PFSK-1 (cell line): ENCODE results near the gene ANKMY2.

Experiments used
- FOXP2 ChIP-seq: optimal IDR thresholded peaks from 2 replicates; pipeline ENCODE3; 2011; ENCODE audit warnings: borderline replicate concordance, control low read depth, inconsistent platforms; ENCODE audit not compliant: insufficient read depth; ENCODE audit errors: extremely low read length, extremely low read depth
- TF ChIP-seq, protein P1 (sequence below), 2 experiments: IDR thresholded peaks; 2 replicates each; pipeline versions ENCODE4 v1.6.1 to v1.8.0; 2011 to 2012; ENCODE audit warnings: low read depth in 2 of 2, low read length in 2 of 2, control low read depth in 1 of 2, inconsistent platforms in 1 of 2, mild to moderate bottlenecking in 1 of 2, moderate library complexity in 1 of 2; ENCODE audit not compliant: insufficient read depth in 1 of 2

DNA sequence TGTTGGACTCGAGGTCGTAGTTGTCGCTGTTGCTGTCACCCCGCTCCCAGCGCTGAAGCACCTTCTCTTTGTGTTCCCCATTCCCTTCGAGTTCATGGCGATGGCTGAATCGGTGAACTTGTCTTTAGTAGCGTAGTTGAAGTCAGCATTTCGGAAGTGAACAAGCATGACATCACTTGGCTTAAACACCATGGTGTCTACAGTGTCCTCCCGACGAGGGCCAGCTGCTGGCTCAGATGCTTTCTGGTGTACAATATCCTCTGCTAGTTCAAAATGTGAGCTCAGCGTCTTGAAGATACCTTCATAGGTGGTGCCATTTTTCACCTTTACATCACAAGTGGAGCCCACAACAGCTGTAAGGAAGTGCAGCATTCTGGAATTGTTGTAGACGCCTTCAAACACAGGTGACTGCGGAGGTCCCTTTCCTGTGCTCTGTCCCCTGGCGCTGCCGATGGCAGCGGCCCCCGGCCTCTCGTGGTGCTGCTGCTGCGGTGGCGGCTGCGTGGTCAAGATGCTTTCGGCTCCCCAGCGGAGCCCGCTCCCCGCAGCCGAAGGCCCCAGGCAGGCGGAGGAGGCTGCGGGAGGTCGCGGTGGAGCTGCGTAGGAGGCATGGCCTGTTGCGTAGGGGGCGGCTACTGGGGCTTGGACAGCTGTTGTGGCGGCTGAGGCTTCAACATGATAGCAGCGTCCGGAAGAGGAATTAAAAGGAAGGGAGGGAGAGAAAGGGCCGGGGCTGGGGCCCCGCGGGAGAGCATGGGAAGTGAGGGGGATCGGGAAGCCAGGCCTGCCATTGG is 59.3 kb downstream of the ANKMY2 start:
- TF ChIP-seq, protein P1, sequence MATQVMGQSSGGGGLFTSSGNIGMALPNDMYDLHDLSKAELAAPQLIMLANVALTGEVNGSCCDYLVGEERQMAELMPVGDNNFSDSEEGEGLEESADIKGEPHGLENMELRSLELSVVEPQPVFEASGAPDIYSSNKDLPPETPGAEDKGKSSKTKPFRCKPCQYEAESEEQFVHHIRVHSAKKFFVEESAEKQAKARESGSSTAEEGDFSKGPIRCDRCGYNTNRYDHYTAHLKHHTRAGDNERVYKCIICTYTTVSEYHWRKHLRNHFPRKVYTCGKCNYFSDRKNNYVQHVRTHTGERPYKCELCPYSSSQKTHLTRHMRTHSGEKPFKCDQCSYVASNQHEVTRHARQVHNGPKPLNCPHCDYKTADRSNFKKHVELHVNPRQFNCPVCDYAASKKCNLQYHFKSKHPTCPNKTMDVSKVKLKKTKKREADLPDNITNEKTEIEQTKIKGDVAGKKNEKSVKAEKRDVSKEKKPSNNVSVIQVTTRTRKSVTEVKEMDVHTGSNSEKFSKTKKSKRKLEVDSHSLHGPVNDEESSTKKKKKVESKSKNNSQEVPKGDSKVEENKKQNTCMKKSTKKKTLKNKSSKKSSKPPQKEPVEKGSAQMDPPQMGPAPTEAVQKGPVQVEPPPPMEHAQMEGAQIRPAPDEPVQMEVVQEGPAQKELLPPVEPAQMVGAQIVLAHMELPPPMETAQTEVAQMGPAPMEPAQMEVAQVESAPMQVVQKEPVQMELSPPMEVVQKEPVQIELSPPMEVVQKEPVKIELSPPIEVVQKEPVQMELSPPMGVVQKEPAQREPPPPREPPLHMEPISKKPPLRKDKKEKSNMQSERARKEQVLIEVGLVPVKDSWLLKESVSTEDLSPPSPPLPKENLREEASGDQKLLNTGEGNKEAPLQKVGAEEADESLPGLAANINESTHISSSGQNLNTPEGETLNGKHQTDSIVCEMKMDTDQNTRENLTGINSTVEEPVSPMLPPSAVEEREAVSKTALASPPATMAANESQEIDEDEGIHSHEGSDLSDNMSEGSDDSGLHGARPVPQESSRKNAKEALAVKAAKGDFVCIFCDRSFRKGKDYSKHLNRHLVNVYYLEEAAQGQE (IDR thresholded peaks at IDR 0.05; ENCODE audit: insufficient read depth in 1 of 2, low read depth in 2 of 2, low read length in 2 of 2): no peak
- no peak for TF ChIP-seq FOXP2
